ENCODE results near the gene ESYT3.

GRCh38 chr3:138492980-138493675, 58.7 kb downstream of the ESYT3 start:
- no peak for TF ChIP-seq POLR2A (IDR thresholded peaks at IDR 0.05)
- no peak for TF ChIP-seq CTCF (IDR thresholded peaks at IDR 0.05)
- TF ChIP-seq EP300 (IDR thresholded peaks at IDR 0.05) = no peak
- TF ChIP-seq POLR2AphosphoS5 (IDR thresholded peaks at IDR 0.05) = no peak

Data from suprapubic skin (tissue), 4 donors.